ENCODE data around the gene USH1C.

DNA sequence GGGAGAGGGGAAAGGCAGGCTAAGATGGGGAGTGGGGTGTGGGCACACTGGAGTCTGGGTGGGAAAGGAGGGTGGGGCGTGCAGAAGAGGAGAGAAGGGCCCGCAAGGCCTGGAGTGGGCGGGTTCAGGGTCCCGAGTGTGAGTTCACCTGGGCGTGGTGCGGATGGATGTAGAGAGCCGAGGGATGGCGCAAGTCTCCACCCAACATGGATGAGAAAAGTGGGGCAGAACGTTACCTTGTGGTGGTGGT, 67.2 kb downstream of the USH1C start:
- TF ChIP-seq SRF (CRISPR knock-in tag; IDR thresholded peaks at IDR 0.05) (no peak), POLR2AphosphoS5 (IDR thresholded peaks at IDR 0.05; ENCODE audit: control insufficient read depth, insufficient read depth, low read depth, low read length) (no peak), BACH1 (tag; IDR thresholded peaks at IDR 0.05) (no peak), POU5F1 (IDR thresholded peaks at IDR 0.05; ENCODE audit: borderline replicate concordance, low read depth, low read length, partially characterized antibody) (no peak), ZNF274 (IDR thresholded peaks at IDR 0.05; ENCODE audit: borderline replicate concordance, low read depth, low read length) (no peak), CREB1 (IDR thresholded peaks at IDR 0.05) (no peak), CREB1 (CRISPR knock-in tag; IDR thresholded peaks at IDR 0.05) (no peak), BHLHE40 (IDR thresholded peaks at IDR 0.05; ENCODE audit: low read length) (no peak), PHF8 (IDR thresholded peaks at IDR 0.05; ENCODE audit: borderline replicate concordance, low read length) (no peak)
- TF ChIP-seq, protein P1, sequence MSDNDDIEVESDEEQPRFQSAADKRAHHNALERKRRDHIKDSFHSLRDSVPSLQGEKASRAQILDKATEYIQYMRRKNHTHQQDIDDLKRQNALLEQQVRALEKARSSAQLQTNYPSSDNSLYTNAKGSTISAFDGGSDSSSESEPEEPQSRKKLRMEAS (CRISPR knock-in tag; IDR thresholded peaks at IDR 0.05): no peak
- TF ChIP-seq, protein P2, sequence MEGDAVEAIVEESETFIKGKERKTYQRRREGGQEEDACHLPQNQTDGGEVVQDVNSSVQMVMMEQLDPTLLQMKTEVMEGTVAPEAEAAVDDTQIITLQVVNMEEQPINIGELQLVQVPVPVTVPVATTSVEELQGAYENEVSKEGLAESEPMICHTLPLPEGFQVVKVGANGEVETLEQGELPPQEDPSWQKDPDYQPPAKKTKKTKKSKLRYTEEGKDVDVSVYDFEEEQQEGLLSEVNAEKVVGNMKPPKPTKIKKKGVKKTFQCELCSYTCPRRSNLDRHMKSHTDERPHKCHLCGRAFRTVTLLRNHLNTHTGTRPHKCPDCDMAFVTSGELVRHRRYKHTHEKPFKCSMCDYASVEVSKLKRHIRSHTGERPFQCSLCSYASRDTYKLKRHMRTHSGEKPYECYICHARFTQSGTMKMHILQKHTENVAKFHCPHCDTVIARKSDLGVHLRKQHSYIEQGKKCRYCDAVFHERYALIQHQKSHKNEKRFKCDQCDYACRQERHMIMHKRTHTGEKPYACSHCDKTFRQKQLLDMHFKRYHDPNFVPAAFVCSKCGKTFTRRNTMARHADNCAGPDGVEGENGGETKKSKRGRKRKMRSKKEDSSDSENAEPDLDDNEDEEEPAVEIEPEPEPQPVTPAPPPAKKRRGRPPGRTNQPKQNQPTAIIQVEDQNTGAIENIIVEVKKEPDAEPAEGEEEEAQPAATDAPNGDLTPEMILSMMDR (IDR thresholded peaks at IDR 0.05 in 2 of 3, conservative IDR thresholded peaks at IDR 0.05 in 1 of 3; ENCODE audit: insufficient read depth in 2 of 3, low read depth in 1 of 3, low read length in 3 of 3): no peak
- TF ChIP-seq, protein P3, sequence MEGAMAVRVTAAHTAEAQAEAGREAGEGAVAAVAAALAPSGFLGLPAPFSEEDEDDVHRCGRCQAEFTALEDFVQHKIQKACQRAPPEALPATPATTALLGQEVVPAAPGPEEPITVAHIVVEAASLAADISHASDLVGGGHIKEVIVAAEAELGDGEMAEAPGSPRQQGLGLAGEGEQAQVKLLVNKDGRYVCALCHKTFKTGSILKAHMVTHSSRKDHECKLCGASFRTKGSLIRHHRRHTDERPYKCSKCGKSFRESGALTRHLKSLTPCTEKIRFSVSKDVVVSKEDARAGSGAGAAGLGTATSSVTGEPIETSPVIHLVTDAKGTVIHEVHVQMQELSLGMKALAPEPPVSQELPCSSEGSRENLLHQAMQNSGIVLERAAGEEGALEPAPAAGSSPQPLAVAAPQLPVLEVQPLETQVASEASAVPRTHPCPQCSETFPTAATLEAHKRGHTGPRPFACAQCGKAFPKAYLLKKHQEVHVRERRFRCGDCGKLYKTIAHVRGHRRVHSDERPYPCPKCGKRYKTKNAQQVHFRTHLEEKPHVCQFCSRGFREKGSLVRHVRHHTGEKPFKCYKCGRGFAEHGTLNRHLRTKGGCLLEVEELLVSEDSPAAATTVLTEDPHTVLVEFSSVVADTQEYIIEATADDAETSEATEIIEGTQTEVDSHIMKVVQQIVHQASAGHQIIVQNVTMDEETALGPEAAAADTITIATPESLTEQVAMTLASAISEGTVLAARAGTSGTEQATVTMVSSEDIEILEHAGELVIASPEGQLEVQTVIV (CRISPR knock-in tag; IDR thresholded peaks at IDR 0.05; ENCODE audit: borderline replicate concordance): no peak
- TF ChIP-seq, protein P4, sequence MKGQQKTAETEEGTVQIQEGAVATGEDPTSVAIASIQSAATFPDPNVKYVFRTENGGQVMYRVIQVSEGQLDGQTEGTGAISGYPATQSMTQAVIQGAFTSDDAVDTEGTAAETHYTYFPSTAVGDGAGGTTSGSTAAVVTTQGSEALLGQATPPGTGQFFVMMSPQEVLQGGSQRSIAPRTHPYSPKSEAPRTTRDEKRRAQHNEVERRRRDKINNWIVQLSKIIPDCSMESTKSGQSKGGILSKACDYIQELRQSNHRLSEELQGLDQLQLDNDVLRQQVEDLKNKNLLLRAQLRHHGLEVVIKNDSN (CRISPR knock-in tag; IDR thresholded peaks at IDR 0.05): no peak
- TF ChIP-seq, protein P5, sequence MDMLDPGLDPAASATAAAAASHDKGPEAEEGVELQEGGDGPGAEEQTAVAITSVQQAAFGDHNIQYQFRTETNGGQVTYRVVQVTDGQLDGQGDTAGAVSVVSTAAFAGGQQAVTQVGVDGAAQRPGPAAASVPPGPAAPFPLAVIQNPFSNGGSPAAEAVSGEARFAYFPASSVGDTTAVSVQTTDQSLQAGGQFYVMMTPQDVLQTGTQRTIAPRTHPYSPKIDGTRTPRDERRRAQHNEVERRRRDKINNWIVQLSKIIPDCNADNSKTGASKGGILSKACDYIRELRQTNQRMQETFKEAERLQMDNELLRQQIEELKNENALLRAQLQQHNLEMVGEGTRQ (CRISPR knock-in tag; IDR thresholded peaks at IDR 0.05): no peak
